Activated naive CD4-positive, alpha-beta T cell treated with anti-CD3 and anti-CD28 coated beads, Interleukin-2, amount 10 ng/mL, durations not matched to agents 7 days and 5 days (primary cell): ENCODE results near the gene DTNB.
A peak's percentile ranks its signal among the peaks of the same experiment; 100 is the strongest.
"Not testable (repeated sequence)": the region's sequence is repeated elsewhere in the genome, so short reads cannot be mapped to it uniquely, and the experiment has no call there.

ENCODE experiments used
- CTCF ChIA-PET: fragments of 350-600 bp; sonication (Branson Sonifier 250); formaldehyde crosslinking; loops from one replicate; lab custom pipeline; 2021; ENCODE audit warnings: antibody characterized with exemption; lab: Charles Lee
- DNase-seq: peaks from one replicate; pipeline ENCODE4 v3.0.0-alpha.2; 2020
- H3K27ac Mint-ChIP-seq: one replicate; pipeline ENCODE4 v1.8.0; 2021; ENCODE audit warnings: mild to moderate bottlenecking, moderate library complexity, mixed read lengths
- H3K27me3 Mint-ChIP-seq: one replicate; pipeline ENCODE4 v1.8.0; 2021; ENCODE audit warnings: mild to moderate bottlenecking, mixed read lengths
- H3K36me3 Mint-ChIP-seq: one replicate; pipeline ENCODE4 v1.8.0; 2021; ENCODE audit warnings: mixed read lengths
- H3K4me1 Mint-ChIP-seq: one replicate; pipeline ENCODE4 v1.8.0; 2021; ENCODE audit warnings: mixed read lengths
- H3K4me3 Mint-ChIP-seq: one replicate; pipeline ENCODE4 v1.8.0; 2021; ENCODE audit warnings: mild to moderate bottlenecking, moderate library complexity, mixed read lengths
- H3K9me3 Mint-ChIP-seq: one replicate; pipeline ENCODE4 v1.8.0; 2021; ENCODE audit warnings: mixed read lengths

DTNB gene

DNA sequence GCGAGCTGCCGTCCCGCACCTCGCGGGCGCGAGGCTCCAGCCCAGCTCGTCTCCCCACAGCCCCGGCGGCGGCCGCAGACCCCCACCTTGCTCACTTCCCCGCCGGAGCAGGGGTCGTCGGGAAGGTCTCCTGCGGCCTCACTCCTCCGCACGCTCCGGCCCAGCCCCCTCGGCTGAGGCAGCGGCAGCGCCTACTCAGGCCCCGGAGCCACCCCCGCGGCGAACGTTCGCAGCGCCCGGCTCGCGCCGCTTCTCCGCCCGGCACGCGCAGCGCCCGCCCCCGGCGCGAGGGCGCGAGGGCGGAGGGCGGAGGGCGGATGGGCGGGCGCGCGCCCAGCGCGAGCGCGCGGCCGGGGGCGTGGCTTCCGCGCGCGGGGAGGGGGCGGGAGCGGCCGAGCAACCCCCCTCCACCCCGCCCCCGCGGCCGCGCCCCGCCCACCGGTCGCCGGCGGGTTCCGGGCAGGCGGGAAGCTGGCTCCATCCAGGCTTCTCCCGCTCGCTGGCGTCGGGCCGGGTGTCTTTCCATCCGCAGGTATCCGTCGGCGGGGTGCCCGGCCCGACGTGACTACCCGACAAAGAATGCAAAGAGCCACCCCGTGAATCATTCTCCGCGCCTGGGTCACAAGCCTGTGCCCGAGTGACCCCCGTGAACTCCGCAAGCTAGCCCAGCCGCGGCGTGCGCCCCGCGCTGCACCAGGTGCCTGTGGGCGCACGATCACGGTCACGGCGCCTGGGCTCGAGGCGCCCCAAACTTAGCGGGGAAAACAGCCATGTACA is at the start of gene DTNB:
TSS of gene DTNB (minus strand) at position 278 of the 777 bp plus-strand sequence. CDS start 20,917 bp downstream, outside the sequence.
- DNase-seq = peak; percentile 86
- no peaks in the 10 kb centered on the region for H3K9me3 Mint-ChIP-seq
- H3K4me3 Mint-ChIP-seq = peak within 1 kb of the TSS; percentile 84
- H3K27me3 Mint-ChIP-seq = peaks cover 29% of the 10 kb centered on the region
- peaks cover 31% of the 10 kb centered on the region for H3K4me1 Mint-ChIP-seq
- CTCF ChIA-PET = interaction anchor here (1.9 to 3.4 kb wide), 3 partner anchors 26 to 66 kb away, joined by 4 to 15 read pairs (median 14); no protein-coding TSS in a partner anchor
- no peaks in the 10 kb centered on the region for H3K36me3 Mint-ChIP-seq
- peak within 1 kb of the TSS; percentile 87 for H3K27ac Mint-ChIP-seq

GRCh38 chr2:25722224-25722623 is 48.8 kb upstream of the DTNB start:
- CTCF ChIA-PET = no interaction called here
- no peaks in the 10 kb centered on the region for H3K9me3 Mint-ChIP-seq
- peaks cover 12% of the 10 kb centered on the region for H3K4me1 Mint-ChIP-seq
- H3K36me3 Mint-ChIP-seq = no peaks in the 10 kb centered on the region
- DNase-seq = no peak
- peaks cover 17% of the 10 kb centered on the region for H3K27me3 Mint-ChIP-seq
- H3K27ac Mint-ChIP-seq = no peak overlapping the region
- H3K4me3 Mint-ChIP-seq = no peak overlapping the region

- CTCF ChIA-PET = interaction anchor here (1.3 kb wide), 1 partner anchor 21 kb away, joined by 6 read pairs; no protein-coding TSS in a partner anchor
- DNase-seq = no peak
- peaks cover 12% of the 10 kb centered on the region for H3K4me1 Mint-ChIP-seq
- peaks cover 16% of the 10 kb centered on the region for H3K27me3 Mint-ChIP-seq
- H3K9me3 Mint-ChIP-seq = no peaks in the 10 kb centered on the region
- H3K27ac Mint-ChIP-seq = no peak overlapping the region
- no peaks in the 10 kb centered on the region for H3K36me3 Mint-ChIP-seq
- no peak overlapping the region for H3K4me3 Mint-ChIP-seq
These were observed 47.2 kb upstream of the DTNB start for GRCh38 chr2:25720575-25720974.

- CTCF ChIA-PET = no interaction called here
- Mint-ChIP-seq H3K4me1 (peaks cover 15% of the 10 kb centered on the region), H3K4me3 (no peak overlapping the region), H3K36me3 (no peaks in the 10 kb centered on the region), H3K27me3 (peaks cover 41% of the 10 kb centered on the region), H3K9me3 (no peaks in the 10 kb centered on the region), H3K27ac (no peak overlapping the region)
- no peak for DNase-seq
These were observed 41.4 kb upstream of the DTNB start for GRCh38 chr2:25714740-25715139.

GRCh38 chr2:25712455-25712854 is 39.1 kb upstream of the DTNB start:
- H3K4me3 Mint-ChIP-seq = no peak overlapping the region
- CTCF ChIA-PET = interaction anchor here (0.9 kb wide), 1 partner anchor 141 kb away, joined by 3 read pairs; no protein-coding TSS in a partner anchor
- peaks cover 10% of the 10 kb centered on the region for H3K4me1 Mint-ChIP-seq
- H3K36me3 Mint-ChIP-seq = no peaks in the 10 kb centered on the region
- peaks cover 49% of the 10 kb centered on the region for H3K27me3 Mint-ChIP-seq
- H3K27ac Mint-ChIP-seq = no peak overlapping the region
- DNase-seq = no peak
- no peaks in the 10 kb centered on the region for H3K9me3 Mint-ChIP-seq

- CTCF ChIA-PET = interaction anchor here (0.9 kb wide), 1 partner anchor 142 kb away, joined by 3 read pairs; no protein-coding TSS in a partner anchor
- Mint-ChIP-seq H3K27ac (no peak overlapping the region), H3K27me3 (peaks cover 49% of the 10 kb centered on the region), H3K4me1 (peaks cover 10% of the 10 kb centered on the region), H3K4me3 (peak overlapping the region; percentile 50), H3K9me3 (no peaks in the 10 kb centered on the region), H3K36me3 (no peaks in the 10 kb centered on the region)
- DNase-seq = no peak
These were observed 38.4 kb upstream of the DTNB start for GRCh38 chr2:25711675-25712354.

DNA sequence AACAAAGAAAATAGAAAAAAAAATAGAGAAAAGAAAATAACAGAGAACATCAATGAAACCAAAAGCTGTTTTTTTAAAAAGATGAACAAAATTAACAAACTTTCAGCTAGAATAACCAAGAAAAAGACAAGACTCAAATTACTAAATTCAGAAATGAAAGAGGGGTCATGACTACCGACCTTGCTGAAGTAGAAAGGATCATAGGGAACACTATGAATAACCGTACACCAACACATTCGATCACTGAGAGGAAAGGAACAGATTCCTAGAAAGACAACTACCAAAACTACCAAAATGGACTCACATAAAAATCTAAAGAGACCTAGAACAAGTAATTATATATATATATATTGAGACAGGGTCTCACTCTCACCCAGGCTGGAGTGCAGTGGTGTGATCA is 37.4 kb upstream of the DTNB start:
- no peak for DNase-seq

GRCh38 chr2:25709349-25709748 is 36.0 kb upstream of the DTNB start:
- Mint-ChIP-seq H3K36me3 (no peaks in the 10 kb centered on the region), H3K27me3 (peaks cover 39% of the 10 kb centered on the region), H3K27ac (no peak overlapping the region), H3K9me3 (no peaks in the 10 kb centered on the region), H3K4me3 (no peak overlapping the region), H3K4me1 (peaks cover 10% of the 10 kb centered on the region)
- CTCF ChIA-PET = interaction anchor here (1.2 to 2.5 kb wide), 2 partner anchors 10 to 44 kb away, joined by 3 to 12 read pairs; no protein-coding TSS in a partner anchor
- no peak for DNase-seq

More for the DNA sequence above, 37.4 kb upstream of the DTNB start:
- H3K9me3 Mint-ChIP-seq = no peaks in the 10 kb centered on the region
- no peak overlapping the region for H3K27ac Mint-ChIP-seq
- H3K4me3 Mint-ChIP-seq = no peak overlapping the region
- peaks cover 10% of the 10 kb centered on the region for H3K4me1 Mint-ChIP-seq
- H3K36me3 Mint-ChIP-seq = no peaks in the 10 kb centered on the region
- CTCF ChIA-PET = interaction anchor here (2.5 kb wide), 1 partner anchor 11 kb away, joined by 12 read pairs; no protein-coding TSS in a partner anchor
- H3K27me3 Mint-ChIP-seq = peaks cover 48% of the 10 kb centered on the region

GRCh38 chr2:25707927-25708590 is 34.7 kb upstream of the DTNB start:
- Mint-ChIP-seq H3K4me3 (no peak overlapping the region), H3K9me3 (no peaks in the 10 kb centered on the region), H3K36me3 (no peaks in the 10 kb centered on the region), H3K4me1 (peaks cover 10% of the 10 kb centered on the region), H3K27me3 (peaks cover 28% of the 10 kb centered on the region), H3K27ac (no peak overlapping the region)
- CTCF ChIA-PET = interaction anchor here (1.1 kb wide), 1 partner anchor 9 kb away, joined by 8 read pairs; no protein-coding TSS in a partner anchor
- no peak for DNase-seq

DNA sequence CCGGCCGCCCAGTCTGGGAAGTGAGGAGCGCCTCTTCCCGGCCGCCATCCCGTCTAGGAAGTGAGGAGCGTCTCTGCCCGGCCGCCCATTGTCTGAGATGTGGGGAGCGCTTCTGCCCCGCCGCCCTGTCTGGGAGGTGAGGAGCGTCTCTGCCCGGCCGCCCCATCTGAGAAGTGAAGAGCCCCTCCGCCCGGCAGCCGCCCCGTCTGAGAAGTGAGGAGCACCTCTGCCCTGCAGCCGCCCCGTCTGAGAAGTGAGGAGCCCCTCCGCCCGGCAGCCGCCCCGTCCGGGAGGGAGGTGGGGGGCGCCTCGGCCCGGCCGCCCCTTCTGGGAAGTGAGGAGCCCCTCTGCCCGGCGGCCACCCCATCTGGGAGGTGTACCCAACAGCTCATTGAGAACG is 32.2 kb upstream of the DTNB start:
- H3K4me3 Mint-ChIP-seq, DNase-seq, H3K36me3 Mint-ChIP-seq, H3K9me3 Mint-ChIP-seq, H3K27ac Mint-ChIP-seq, CTCF ChIA-PET, H3K4me1 Mint-ChIP-seq: not testable (repeated sequence)
- H3K27me3 Mint-ChIP-seq = peaks cover 27% of the 10 kb centered on the region

- H3K36me3 Mint-ChIP-seq = no peaks in the 10 kb centered on the region
- H3K4me1 Mint-ChIP-seq = peaks cover 2% of the 10 kb centered on the region
- H3K4me3 Mint-ChIP-seq = no peak overlapping the region
- CTCF ChIA-PET = interaction anchor here (1.0 to 5.3 kb wide), 3 partner anchors 11 to 136 kb away, joined by 3 to 64 read pairs (median 11); no protein-coding TSS in a partner anchor
- no peak overlapping the region for H3K27ac Mint-ChIP-seq
- no peak for DNase-seq
- peaks cover 14% of the 10 kb centered on the region for H3K27me3 Mint-ChIP-seq
- no peaks in the 10 kb centered on the region for H3K9me3 Mint-ChIP-seq
These were observed 28.4 kb upstream of the DTNB start for GRCh38 chr2:25701801-25702200.

DNA sequence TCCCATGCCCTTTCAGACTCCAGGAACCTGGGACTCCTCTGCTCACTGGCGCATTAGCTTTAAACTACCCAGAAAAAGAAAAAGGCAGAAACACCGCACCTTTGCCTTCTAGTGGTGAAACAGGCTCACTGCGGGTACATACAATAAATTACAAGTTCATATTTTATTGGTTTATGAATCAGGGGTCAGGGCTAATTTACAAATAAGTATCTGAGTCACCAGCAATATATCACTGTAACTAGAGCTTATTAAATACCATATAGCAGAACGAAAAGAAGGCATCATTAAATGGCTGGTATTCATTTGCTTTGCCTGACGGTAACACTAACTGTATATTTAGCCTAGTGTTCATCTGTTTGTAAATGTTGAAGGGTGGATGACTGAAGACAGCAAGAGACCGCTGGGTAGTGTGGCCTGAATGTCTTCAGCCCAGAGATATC is 26.9 kb upstream of the DTNB start:
- Mint-ChIP-seq H3K27me3 (peaks cover 14% of the 10 kb centered on the region), H3K36me3 (no peaks in the 10 kb centered on the region), H3K27ac (no peak overlapping the region), H3K4me3 (no peak overlapping the region), H3K4me1 (peaks cover 2% of the 10 kb centered on the region), H3K9me3 (no peaks in the 10 kb centered on the region)
- DNase-seq = peak; percentile 44
- CTCF ChIA-PET = interaction anchor here (0.6 to 5.3 kb wide), 23 partner anchors 8 to 636 kb away, joined by 3 to 64 read pairs (median 4); no protein-coding TSS in a partner anchor

DNA sequence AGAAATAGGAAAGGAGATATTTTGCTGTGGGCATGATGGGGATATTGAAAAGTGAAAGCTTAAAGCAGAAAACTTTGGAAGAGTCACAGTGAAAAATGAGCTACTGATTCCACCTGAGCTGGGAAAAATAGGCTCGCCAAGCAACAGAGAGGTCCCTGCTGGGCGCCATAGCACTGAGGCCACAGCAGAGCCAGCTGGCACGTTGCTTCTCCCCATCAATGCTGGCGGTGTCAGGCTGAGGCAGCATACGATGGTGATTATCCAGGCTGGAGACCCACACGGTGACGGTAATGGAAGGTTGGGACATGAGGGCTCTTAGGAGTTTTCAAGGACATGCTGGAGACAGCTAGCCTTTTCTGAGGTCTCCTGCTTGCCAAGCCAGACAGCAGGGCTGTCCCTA is 25.8 kb upstream of the DTNB start:
- Mint-ChIP-seq H3K36me3 (no peaks in the 10 kb centered on the region), H3K27me3 (peaks cover 14% of the 10 kb centered on the region), H3K27ac (no peak overlapping the region), H3K4me3 (no peak overlapping the region), H3K9me3 (no peaks in the 10 kb centered on the region), H3K4me1 (peaks cover 2% of the 10 kb centered on the region)
- CTCF ChIA-PET = interaction anchor here (0.8 to 5.3 kb wide), 17 partner anchors 9 to 445 kb away, joined by 3 to 64 read pairs (median 4); no protein-coding TSS in a partner anchor
- DNase-seq = no peak
